Measurements from ENCODE around the gene ARMC2.

DNA sequence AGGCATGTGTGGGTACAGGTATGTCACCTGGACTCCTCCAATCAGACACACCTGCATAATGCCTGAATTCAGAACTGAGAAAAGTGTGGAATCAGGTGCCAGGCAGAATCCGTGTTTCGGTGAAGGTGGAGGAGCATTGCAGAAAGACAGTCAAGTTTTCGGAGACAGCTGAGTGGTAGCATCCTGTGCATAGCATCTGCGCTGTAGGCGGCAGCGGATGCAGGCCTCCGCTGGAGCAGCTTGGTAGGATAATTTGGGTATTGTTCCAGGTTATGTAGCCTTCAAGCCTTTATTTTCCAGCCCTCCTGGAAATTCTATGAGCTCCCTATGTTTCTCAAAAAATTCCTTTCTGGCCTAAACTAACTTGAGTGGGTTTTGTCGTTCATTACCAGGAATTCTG is 15.5 kb upstream of the ARMC2 start:
- TF ChIP-seq CTCF (IDR thresholded peaks at IDR 0.05), result no peak
- no peak for TF ChIP-seq POLR2AphosphoS5 (IDR thresholded peaks at IDR 0.05)
- TF ChIP-seq POLR2A (IDR thresholded peaks at IDR 0.05), result no peak
